HG03280 (cell line): ENCODE data around the gene ZSWIM3.
A peak's percentile ranks its signal among the peaks of the same experiment; 100 is the strongest.

Experiments used
- ATAC-seq: cut with Tn5 transposase; IDR thresholded peaks from one replicate; pipeline ENCODE4 v1.9.1; 2021; ENCODE audit warnings: mild to moderate bottlenecking, moderate library complexity; ENCODE audit not compliant: unreplicated experiment

ZSWIM3 gene

GRCh38 chr20:45832619-45833018 is 24.8 kb upstream of the ZSWIM3 start:
- no peak for ATAC-seq

GRCh38 chr20:45833030-45833882 is 24.2 kb upstream of the ZSWIM3 start, which contains the start of gene SNX21:
Gene SNX21, plus strand, starts transcription at chr20:45833799. Its CDS starts 121 bp downstream, at chr20:45833920.
- peak; percentile 58 for ATAC-seq

- ATAC-seq = peak; percentile 59
Measured at GRCh38 chr20:45833883-45834796, 23.3 kb upstream of the ZSWIM3 start.

GRCh38 chr20:45834797-45835161 is 22.6 kb upstream of the ZSWIM3 start:
- ATAC-seq = no peak

GRCh38 chr20:45835329-45835765 is 22.1 kb upstream of the ZSWIM3 start:
- ATAC-seq = no peak

GRCh38 chr20:45835825-45836224 is 21.6 kb upstream of the ZSWIM3 start:
- no peak for ATAC-seq

- ATAC-seq = no peak
Measured at GRCh38 chr20:45836841-45837240, 20.6 kb upstream of the ZSWIM3 start.

GRCh38 chr20:45840700-45841198 is 16.7 kb upstream of the ZSWIM3 start:
- ATAC-seq = no peak

GRCh38 chr20:45841407-45842129 is 15.8 kb upstream of the ZSWIM3 start:
- ATAC-seq = no peak

- no peak for ATAC-seq
Measured at GRCh38 chr20:45842169-45842812, 15.1 kb upstream of the ZSWIM3 start.

- ATAC-seq = no peak
Measured at GRCh38 chr20:45843506-45843905, 13.9 kb upstream of the ZSWIM3 start.

- no peak for ATAC-seq
Measured at GRCh38 chr20:45845452-45845851, 12.0 kb upstream of the ZSWIM3 start.

GRCh38 chr20:45848421-45848820 is 9.0 kb upstream of the ZSWIM3 start:
- ATAC-seq = no peak

GRCh38 chr20:45848969-45849582 is 8.3 kb upstream of the ZSWIM3 start:
- no peak for ATAC-seq

GRCh38 chr20:45850238-45850637 is 7.2 kb upstream of the ZSWIM3 start:
- no peak for ATAC-seq

GRCh38 chr20:45850926-45851325 is 6.5 kb upstream of the ZSWIM3 start:
- no peak for ATAC-seq

GRCh38 chr20:45851501-45851900 is 5.9 kb upstream of the ZSWIM3 start:
- no peak for ATAC-seq

GRCh38 chr20:45852326-45852725 is 5.1 kb upstream of the ZSWIM3 start:
- ATAC-seq = no peak

GRCh38 chr20:45853484-45853883 is 3.9 kb upstream of the ZSWIM3 start:
- no peak for ATAC-seq

- ATAC-seq = peak; percentile 15
Measured at GRCh38 chr20:45857882-45858216, 435 bp downstream of the ZSWIM3 start.
